ENCODE measurements around the gene TRIM8.

The TRIM8 gene, protein sequence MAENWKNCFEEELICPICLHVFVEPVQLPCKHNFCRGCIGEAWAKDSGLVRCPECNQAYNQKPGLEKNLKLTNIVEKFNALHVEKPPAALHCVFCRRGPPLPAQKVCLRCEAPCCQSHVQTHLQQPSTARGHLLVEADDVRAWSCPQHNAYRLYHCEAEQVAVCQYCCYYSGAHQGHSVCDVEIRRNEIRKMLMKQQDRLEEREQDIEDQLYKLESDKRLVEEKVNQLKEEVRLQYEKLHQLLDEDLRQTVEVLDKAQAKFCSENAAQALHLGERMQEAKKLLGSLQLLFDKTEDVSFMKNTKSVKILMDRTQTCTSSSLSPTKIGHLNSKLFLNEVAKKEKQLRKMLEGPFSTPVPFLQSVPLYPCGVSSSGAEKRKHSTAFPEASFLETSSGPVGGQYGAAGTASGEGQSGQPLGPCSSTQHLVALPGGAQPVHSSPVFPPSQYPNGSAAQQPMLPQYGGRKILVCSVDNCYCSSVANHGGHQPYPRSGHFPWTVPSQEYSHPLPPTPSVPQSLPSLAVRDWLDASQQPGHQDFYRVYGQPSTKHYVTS

DNA sequence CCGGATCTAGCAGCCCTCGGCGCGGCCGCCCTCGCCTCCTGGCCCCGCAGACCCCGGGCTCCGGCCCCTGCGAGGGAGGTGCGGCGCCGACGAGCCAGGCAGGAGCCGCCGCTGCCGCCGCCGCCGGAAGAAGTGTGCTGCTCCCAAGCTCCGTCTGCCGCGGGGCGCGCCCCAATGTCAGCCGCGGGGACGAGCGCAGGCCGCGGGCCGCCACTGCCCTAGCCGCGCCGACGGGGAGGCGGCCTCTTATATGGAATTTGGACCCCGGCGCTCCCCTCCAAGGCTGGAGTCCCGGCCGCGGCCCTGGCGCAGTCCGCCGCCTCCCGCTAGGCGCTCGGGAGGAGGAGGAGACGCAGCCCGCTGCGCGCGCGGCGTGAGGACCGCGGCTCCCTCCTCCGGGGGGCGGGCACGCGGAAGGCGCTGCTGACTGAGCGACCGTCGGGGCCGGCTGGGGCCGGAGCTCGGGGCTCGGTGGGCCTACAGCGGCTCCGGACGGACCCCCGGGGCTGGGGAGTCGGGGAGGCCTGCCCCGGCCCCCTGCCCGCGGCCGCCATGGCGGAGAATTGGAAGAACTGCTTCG is at the start of gene TRIM8:
Gene TRIM8, plus strand, starts transcription at position 414 of the 580 bp plus-strand sequence. Its CDS starts 139 bp downstream, at position 553.
- no peaks in the 10 kb centered on the region for H3K27me3 Mint-ChIP-seq
- H3K9me3 Mint-ChIP-seq (ENCODE audit: low read depth): no peaks in the 10 kb centered on the region
- H3K27ac Mint-ChIP-seq: peak within 1 kb of the TSS; percentile 94
- peak within 1 kb of the TSS; percentile 99 for H3K4me3 Mint-ChIP-seq
- H3K4me1 Mint-ChIP-seq (ENCODE audit: low read depth): peaks cover 38% of the 10 kb centered on the region
- no peaks in the 10 kb centered on the region for H3K36me3 Mint-ChIP-seq

DNA sequence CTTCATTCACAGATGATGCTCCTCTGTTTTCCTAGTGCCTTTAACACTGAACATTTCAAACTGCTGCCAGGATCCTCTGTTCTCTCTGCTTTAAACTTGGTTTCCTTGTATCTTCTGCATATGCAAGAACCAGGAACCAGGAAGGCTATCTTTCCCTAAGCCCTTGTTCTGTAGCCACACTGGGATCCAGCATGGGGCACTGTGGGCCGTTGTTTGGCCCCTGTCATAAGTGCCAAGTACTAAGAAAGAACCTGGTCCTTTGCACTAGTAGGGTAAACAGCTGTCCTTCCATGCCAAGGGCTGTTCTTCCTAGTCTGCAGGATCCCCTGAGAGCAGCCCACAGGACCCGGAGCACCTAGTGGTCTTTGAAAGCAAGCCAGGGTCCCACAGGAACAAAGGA is 49.0 kb upstream of the TRIM8 start:
- Mint-ChIP-seq H3K4me3 (no peak overlapping the region), H3K27me3 (no peaks in the 10 kb centered on the region), H3K27ac (no peak overlapping the region), H3K4me1 (ENCODE audit: low read depth) (peaks cover 1% of the 10 kb centered on the region), H3K9me3 (ENCODE audit: low read depth) (no peaks in the 10 kb centered on the region), H3K36me3 (no peaks in the 10 kb centered on the region)

DNA sequence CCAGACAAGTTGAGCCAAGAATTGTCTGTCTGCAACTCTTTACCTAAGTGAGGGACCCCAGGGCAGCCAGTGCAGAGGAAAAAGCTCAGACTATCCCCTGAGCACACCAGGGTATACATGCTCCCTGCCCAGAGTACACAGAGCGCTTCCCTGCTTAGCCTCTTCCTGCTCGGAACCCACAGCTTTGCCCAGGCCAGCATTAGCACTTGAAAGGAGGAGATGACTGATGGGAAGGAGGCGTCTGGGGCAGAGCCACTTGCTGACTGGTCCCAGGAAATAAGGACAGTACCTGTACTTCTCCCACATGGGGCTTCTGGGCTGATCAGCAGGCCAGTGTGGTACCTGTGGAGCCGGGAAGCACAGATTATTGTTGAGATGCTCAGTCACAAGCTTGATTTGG is 48.4 kb upstream of the TRIM8 start:
- H3K27me3 Mint-ChIP-seq: no peaks in the 10 kb centered on the region
- H3K4me3 Mint-ChIP-seq: no peak overlapping the region
- no peak overlapping the region for H3K27ac Mint-ChIP-seq

DNA sequence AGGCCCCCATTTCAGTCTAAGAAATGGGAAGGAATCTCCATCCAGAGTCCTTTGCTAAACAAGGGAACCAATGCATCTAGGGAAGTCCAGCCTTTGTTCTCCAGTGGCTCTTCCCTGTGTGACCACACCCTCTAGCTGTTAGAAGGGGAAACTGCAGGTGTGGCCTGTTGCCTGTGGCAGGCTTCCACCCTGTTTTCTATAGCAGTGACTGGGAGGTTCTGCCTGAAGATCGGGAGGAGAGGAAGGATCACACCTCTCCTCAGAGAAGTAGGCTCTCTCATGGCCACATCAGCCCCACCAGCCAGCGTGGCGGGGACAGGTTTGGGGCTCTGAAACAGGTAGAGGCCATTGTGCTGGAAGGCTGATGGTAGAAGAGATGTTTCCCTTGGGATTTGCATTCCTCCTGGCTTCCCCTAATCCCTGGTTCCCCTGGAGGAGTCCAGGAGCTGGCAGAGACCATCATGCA is 47.7 kb upstream of the TRIM8 start:
- no peaks in the 10 kb centered on the region for H3K4me1 Mint-ChIP-seq (ENCODE audit: low read depth)
- no peaks in the 10 kb centered on the region for H3K27me3 Mint-ChIP-seq
- no peaks in the 10 kb centered on the region for H3K36me3 Mint-ChIP-seq
- H3K4me3 Mint-ChIP-seq: no peak overlapping the region
- no peaks in the 10 kb centered on the region for H3K9me3 Mint-ChIP-seq (ENCODE audit: low read depth)
- no peak overlapping the region for H3K27ac Mint-ChIP-seq

More for the DNA sequence above, 48.4 kb upstream of the TRIM8 start:
- Mint-ChIP-seq H3K9me3 (ENCODE audit: low read depth) (no peaks in the 10 kb centered on the region), H3K4me1 (ENCODE audit: low read depth) (no peaks in the 10 kb centered on the region), H3K36me3 (no peaks in the 10 kb centered on the region)

DNA sequence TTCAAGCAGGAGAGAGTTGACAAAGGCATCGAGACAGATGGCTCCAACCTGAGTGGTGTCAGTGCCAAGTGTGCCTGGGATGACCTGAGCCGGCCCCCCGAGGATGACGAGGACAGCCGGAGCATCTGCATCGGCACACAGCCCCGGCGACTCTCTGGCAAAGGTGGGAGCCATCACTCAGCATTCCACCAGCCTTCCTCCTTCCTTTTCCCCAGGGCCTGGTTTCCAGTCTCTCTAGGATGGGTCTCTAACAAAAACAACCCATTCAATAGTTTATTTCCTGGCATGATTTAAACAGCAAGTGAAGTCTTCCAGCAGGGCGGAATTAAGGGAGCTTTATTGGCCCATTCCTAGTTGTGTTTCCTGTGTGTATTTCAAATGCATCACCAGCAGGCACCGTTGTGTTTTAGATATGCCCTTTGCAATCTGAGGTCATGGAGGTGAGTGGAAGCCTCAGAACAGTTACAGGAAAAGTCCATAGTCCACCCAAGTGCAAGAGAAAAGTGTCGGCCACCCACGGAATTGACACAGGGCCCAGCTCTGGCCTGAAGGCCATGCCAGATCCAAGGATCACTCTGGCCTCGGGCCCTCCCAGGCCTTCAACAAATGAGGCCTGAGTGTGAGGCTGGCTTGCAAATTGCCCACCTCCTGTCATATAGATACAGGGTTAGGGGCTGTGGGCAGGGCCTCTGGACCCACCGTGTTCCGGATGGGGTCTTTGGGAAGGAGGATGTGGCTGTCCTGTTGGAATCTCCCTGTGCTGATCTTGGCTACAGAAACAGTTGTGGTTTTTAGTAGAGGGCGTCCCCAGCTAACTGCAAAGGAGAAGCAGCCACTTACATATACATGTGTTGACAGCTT is 46.9 kb upstream of the TRIM8 start:
- Mint-ChIP-seq H3K27ac (no peak overlapping the region), H3K4me3 (no peak overlapping the region), H3K9me3 (ENCODE audit: low read depth) (no peaks in the 10 kb centered on the region), H3K27me3 (no peaks in the 10 kb centered on the region), H3K4me1 (ENCODE audit: low read depth) (no peaks in the 10 kb centered on the region), H3K36me3 (no peaks in the 10 kb centered on the region)

DNA sequence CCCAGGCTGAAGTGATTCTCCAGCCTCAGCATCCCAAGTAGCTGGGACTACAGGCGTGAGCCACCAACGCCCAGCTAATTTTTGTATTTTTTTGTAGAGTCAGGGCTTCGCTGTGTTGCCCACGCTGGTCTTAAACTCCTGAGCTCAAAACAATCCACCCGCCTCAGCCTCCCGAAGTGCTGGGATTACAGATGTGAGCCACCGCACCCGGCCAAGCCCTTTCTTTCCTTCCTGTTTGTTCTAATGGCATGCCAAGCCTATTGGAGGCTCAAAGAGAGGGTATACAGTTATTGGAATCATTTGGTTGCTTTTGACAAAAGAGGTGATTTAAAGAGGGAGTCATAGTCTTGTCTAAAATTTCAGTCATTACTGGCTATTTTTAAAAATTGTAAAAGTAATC is 46.0 kb upstream of the TRIM8 start:
- Mint-ChIP-seq H3K27ac (no peak overlapping the region), H3K4me1 (ENCODE audit: low read depth) (no peaks in the 10 kb centered on the region), H3K4me3 (no peak overlapping the region), H3K27me3 (no peaks in the 10 kb centered on the region), H3K9me3 (ENCODE audit: low read depth) (no peaks in the 10 kb centered on the region), H3K36me3 (no peaks in the 10 kb centered on the region)

DNA sequence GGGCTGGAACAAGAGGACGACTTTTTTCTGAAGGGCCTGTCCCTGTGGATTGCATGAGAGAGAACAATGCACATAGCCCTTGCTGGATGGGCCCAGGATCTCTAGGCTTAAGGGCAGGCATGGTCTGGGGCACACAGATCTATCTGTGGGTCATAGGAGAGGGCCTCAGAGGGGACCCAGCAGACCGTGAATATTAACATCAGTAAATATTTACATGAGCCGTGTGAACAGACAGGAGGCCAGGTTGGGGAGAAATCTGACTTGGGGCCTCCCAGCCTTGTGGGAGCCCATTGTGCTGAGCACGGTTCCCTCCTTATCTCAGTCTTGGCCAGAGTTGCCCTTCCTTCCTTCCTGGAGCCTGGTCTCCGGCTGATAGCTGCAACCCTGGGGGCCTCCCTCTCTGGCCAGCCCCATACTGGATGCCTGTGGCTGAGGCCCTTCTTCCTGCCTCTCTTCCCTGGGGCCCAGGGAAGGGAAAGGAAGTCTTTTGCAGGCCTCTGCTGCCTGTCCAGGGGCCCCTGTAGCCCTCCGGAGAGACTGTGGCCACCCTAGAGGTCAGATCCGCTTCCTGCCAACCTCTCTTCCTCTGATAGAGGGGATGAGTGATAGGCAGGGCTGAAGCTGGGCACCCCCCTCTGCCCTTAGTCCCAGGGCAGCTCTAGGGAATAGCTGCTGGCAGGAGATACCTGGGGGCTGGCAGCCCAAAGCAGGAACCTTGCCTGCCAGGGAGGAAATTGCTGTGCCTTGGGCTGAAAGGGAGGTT is 44.5 kb upstream of the TRIM8 start:
- no peaks in the 10 kb centered on the region for H3K27me3 Mint-ChIP-seq
- H3K4me3 Mint-ChIP-seq: no peak overlapping the region
- peaks cover 2% of the 10 kb centered on the region for H3K4me1 Mint-ChIP-seq (ENCODE audit: low read depth)
- no peaks in the 10 kb centered on the region for H3K9me3 Mint-ChIP-seq (ENCODE audit: low read depth)
- H3K36me3 Mint-ChIP-seq: peaks cover 3% of the 10 kb centered on the region
- H3K27ac Mint-ChIP-seq: no peak overlapping the region

DNA sequence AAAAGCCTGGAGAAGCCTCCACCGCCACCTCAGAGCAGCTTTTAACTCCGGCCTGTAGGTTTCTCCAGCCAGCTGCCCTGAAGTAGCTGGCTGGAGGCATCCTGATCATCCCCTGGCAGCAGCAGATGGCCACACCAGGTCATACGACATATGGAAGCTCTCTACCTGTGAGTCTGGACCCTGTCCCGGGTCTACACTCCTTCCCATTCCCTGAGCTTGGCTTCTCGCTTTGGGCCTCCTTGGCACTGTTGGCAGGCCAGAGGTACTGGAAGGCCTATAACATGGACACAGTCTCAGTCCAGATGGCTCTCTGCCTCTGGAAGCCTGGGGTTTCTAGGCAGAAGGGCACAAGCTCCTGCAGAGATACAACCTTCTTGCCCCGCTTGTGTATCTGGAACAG is 43.5 kb upstream of the TRIM8 start:
- Mint-ChIP-seq H3K27ac (no peak overlapping the region), H3K27me3 (no peaks in the 10 kb centered on the region), H3K36me3 (peaks cover 3% of the 10 kb centered on the region), H3K9me3 (ENCODE audit: low read depth) (no peaks in the 10 kb centered on the region), H3K4me3 (no peak overlapping the region), H3K4me1 (ENCODE audit: low read depth) (peaks cover 2% of the 10 kb centered on the region)

DNA sequence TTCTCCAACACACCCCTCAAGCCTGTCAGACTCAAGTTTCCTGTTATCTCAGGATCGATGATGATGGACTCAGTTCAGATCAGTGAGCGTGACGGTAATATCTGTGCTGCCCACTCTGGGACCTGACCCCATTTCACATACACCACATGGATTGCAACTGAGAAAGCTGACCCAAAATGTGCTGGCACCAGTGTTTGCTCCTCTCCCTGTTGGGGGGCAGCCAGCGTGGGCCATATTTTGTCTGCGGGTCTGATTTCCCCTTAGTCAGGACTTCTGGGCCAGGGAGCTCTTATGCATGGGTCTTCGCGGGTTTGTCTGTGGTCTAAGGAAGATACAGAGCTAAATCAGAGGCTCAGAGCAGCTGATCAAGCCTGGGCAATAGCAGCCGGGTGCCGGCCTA is 42.6 kb upstream of the TRIM8 start:
- Mint-ChIP-seq H3K36me3 (peaks cover 3% of the 10 kb centered on the region), H3K27ac (no peak overlapping the region), H3K9me3 (ENCODE audit: low read depth) (no peaks in the 10 kb centered on the region), H3K4me3 (no peak overlapping the region), H3K4me1 (ENCODE audit: low read depth) (peaks cover 2% of the 10 kb centered on the region), H3K27me3 (no peaks in the 10 kb centered on the region)

DNA sequence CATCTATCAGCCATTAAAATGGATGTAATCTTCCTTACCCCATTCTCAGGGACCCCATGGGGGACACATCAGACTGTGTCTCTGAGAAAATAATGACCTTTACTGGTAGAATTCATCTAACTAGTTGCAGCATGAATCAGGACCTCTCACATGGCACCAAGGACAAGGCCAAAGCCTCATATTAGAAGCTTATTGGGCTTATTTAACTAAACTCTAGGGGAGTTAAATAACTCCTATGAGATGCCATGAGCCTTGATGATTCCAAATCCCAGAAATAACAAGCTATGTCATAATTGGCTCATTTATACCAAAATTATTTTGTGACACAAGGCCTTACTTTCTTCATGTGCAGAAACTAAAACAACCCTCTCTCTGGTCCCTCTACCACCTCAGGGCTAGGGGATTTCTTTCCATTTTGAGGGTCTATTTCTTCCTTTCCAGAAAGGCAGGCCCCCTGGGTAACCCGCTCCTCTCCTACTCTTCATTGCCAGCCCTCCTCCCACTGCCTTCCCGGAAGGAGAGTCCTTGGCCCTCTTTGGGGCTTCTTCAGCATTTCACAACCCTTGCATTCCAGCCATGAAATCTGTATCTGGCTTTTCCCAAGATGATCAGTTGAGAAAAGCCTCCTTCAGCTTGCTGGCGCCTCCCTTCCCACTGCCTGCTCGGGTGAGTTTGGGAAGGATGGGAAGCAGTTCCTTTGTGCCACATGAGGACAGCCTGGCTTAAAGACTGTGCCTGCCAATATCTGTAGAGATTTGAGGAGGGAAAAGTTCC is 41.8 kb upstream of the TRIM8 start:
- peaks cover 2% of the 10 kb centered on the region for H3K4me1 Mint-ChIP-seq (ENCODE audit: low read depth)
- H3K27ac Mint-ChIP-seq: no peak overlapping the region
- no peak overlapping the region for H3K4me3 Mint-ChIP-seq
- H3K9me3 Mint-ChIP-seq (ENCODE audit: low read depth): no peaks in the 10 kb centered on the region
- H3K36me3 Mint-ChIP-seq: peaks cover 3% of the 10 kb centered on the region
- H3K27me3 Mint-ChIP-seq: no peaks in the 10 kb centered on the region

DNA sequence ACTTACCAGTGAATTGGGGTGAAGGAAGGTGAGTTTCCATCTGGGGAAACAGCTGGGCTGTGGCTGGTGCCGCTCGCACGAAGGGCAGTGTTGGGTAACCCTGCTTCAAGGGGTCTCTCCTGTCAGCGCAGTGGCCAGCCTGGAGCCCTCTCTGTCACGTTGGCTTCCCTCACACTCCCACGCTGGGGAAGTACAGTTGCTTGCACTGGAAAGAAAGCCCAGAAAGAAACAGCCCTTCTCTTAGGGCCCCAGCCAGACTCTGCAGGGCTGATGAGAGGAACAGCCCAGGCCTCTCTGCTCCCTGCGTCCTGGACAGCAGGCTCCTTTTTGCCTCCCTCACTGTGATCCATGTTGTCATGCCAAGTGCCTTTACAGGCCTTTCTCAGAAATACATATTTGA is 40.3 kb upstream of the TRIM8 start:
- Mint-ChIP-seq H3K27ac (no peak overlapping the region), H3K36me3 (peaks cover 3% of the 10 kb centered on the region), H3K4me1 (ENCODE audit: low read depth) (peaks cover 2% of the 10 kb centered on the region), H3K4me3 (no peak overlapping the region), H3K9me3 (ENCODE audit: low read depth) (no peaks in the 10 kb centered on the region), H3K27me3 (no peaks in the 10 kb centered on the region)

DNA sequence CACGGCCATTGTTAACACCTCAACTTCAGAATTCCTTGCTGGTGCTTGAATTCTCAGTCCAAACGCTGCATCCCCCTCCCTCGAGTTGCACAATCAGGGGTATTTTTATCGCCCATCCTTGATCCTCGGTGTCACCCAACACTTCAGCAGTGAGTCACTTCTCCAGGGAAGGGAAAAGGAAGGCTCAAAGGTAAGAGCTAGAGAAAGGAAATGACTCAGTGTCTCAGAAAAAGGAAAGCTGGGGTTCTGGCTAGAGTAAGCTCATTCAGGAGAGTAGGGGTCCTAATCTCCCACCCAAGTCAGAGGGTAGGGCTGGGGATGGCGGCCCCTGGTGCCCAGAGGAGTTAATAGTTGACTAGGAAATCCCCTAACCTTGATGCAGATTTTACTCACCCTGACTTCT is 39.8 kb upstream of the TRIM8 start:
- Mint-ChIP-seq H3K9me3 (ENCODE audit: low read depth) (no peaks in the 10 kb centered on the region), H3K27ac (no peak overlapping the region), H3K27me3 (no peaks in the 10 kb centered on the region), H3K4me1 (ENCODE audit: low read depth) (peaks cover 2% of the 10 kb centered on the region), H3K36me3 (peaks cover 5% of the 10 kb centered on the region), H3K4me3 (no peak overlapping the region)

DNA sequence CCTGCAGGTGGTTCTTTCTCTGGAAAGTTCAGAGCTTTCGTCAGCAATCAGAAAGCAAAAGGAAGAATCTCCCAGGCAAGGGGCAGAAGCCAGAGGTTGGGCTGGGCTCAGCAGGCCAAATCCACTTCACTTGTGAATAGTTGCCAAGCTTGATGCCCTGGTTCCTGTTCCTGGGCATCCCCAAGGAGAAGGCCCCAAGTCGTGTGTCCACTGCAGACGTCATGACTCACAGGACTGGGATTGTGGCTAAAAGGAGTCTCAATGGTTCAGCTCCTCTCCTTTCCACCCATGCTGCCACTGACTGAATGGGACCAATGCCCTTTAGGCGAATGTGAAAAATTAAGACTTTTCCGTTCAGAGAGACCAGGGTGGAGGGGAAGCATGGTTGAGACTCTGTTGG is 38.6 kb upstream of the TRIM8 start:
- Mint-ChIP-seq H3K4me1 (ENCODE audit: low read depth) (peaks cover 7% of the 10 kb centered on the region), H3K36me3 (peaks cover 7% of the 10 kb centered on the region), H3K27ac (no peak overlapping the region), H3K27me3 (no peaks in the 10 kb centered on the region), H3K9me3 (ENCODE audit: low read depth) (no peaks in the 10 kb centered on the region), H3K4me3 (no peak overlapping the region)

DNA sequence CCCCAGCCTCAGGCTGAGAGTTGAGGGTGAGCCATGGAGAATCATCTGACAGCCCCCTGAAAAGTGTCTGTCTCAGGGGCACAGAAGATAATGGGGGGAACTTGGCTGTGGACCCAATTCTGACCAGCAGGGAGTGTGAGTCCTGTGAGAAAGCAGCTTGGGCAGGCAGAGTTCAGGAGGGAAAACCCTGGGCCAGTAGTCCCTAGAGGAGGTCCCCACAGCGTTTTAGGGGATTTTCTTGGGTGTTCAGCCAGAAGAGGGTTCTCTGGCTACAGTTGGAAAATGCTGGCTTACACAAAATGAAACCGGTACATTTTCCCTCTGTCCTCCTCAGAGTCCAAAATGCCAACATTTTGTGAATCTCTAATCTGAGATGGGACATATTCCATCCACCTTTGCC is 35.8 kb upstream of the TRIM8 start:
- Mint-ChIP-seq H3K4me3 (no peak overlapping the region), H3K27ac (no peak overlapping the region), H3K27me3 (no peaks in the 10 kb centered on the region), H3K36me3 (peaks cover 7% of the 10 kb centered on the region), H3K9me3 (ENCODE audit: low read depth) (no peaks in the 10 kb centered on the region), H3K4me1 (ENCODE audit: low read depth) (peaks cover 33% of the 10 kb centered on the region)
